GM18867 (cell line): Measurements from ENCODE around the gene WDR1.

Experiments used
- ATAC-seq: cut with Tn5 transposase; IDR thresholded peaks from one replicate; pipeline ENCODE4 v1.9.1; 2021; ENCODE audit warnings: mild to moderate bottlenecking, moderate library complexity; ENCODE audit not compliant: unreplicated experiment

The WDR1 gene, protein sequence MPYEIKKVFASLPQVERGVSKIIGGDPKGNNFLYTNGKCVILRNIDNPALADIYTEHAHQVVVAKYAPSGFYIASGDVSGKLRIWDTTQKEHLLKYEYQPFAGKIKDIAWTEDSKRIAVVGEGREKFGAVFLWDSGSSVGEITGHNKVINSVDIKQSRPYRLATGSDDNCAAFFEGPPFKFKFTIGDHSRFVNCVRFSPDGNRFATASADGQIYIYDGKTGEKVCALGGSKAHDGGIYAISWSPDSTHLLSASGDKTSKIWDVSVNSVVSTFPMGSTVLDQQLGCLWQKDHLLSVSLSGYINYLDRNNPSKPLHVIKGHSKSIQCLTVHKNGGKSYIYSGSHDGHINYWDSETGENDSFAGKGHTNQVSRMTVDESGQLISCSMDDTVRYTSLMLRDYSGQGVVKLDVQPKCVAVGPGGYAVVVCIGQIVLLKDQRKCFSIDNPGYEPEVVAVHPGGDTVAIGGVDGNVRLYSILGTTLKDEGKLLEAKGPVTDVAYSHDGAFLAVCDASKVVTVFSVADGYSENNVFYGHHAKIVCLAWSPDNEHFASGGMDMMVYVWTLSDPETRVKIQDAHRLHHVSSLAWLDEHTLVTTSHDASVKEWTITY

DNA sequence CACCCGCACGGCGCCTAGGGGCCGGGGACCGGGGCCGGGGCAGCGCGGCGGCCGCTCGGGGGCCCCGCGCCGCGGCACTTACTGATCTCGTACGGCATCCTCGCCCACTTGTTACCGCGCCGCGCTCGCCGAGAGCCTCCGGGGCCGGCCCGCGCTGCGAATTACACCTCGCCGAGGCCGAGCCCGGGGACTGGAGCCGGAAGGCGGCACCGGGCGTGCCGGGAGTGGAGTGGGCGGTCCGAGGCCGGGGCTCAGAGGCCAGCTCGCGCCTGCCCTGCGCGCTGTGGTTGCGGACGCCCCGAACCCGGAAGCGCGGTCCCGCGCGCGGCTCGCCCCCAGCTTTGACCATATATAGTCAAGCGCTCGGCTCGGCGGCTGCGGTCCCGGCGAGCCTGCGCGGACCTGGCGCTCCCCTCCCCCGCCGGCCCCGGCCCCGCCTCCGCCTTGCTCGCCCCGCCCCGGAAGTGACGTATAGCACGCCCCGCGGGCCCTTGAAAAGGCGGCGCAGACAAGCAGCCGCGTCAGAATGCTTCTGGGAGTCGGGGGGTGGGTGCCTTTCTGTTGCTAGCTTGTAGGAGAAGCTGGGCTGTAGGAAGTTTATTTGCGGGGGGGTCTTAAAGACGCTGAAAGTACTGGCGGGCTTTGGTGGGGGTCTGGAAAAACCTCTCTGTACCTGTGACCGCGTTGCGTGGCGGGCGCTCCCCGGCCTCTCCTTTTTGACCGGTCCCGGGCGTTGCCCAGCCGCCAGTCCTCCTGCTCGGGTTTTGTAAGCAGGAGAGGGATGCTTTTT, at the start of gene WDR1:
TSS of gene WDR1 (minus strand) at position 231 of the 790 bp plus-strand sequence. CDS start at position 98, 133 bp downstream.
- peak; percentile 92 for ATAC-seq

DNA sequence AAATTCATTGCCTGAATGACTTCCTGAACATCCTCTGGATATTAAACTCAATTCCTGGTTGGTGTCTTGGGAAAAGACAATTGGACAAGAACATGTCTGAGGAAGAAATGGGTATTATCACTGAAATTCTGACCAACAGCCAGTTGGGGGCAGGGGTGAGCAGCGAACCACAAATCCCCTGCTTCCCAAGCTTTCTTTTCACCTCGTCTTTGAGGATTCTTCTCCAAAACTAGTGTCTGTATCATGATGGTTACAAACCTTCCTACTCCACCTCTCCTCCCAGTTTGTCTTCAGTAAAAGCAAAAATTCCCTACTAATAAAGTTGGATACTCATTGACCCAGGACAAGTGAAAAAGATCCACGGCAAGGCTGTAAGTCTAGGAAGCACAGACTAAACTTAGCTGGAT, 48.3 kb upstream of the WDR1 start:
- no peak for ATAC-seq

DNA sequence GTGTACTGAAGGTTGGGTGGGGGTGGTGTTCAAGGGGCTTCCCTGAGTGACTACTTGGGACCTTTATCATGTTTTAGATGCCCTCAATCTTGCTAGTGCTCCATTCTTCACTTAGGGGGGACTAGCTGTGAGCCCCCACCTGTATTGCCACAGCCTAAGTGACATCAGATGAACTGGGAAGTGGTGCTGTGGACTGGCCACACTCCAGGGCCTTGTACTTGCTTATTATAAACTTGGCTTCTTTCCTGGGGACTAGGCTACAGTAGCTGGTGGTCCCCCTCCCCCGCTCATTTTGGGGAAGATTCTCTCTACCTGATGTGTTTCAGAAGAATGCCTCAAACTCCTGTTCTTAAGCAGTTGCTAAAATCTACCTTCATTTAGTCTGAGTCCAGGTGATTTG, 46.7 kb upstream of the WDR1 start:
- ATAC-seq: no peak

DNA sequence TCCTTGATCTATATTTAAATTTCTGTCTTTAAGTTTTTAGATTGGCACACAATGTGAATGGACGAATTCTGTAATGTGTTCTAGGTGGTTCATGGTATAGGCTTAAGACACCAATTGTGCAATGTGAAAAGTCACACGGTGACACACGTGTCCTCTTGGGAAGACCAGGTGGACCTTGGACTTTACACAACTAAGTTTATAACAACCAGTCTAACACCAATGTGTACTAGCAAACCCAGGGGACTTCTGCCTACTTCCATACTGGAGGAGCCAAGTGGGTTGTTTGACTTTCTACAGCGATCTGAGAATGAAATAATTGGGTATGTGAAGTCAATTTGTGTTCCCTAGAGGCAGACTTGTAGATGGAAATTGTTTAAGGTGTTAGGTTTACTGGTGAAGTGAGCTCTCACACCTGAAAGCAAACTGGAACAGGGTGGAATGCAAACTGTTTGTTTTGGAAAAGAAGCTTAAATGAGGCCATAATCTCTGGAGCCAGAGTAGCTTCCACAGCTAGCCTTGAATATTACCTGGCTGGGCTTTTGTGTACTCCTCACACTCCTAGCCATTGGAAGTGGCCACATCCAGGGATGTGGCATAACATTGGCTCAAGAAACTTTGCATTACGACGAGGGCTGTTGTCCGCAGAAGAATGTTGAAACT, 45.9 kb upstream of the WDR1 start:
- ATAC-seq: no peak

DNA sequence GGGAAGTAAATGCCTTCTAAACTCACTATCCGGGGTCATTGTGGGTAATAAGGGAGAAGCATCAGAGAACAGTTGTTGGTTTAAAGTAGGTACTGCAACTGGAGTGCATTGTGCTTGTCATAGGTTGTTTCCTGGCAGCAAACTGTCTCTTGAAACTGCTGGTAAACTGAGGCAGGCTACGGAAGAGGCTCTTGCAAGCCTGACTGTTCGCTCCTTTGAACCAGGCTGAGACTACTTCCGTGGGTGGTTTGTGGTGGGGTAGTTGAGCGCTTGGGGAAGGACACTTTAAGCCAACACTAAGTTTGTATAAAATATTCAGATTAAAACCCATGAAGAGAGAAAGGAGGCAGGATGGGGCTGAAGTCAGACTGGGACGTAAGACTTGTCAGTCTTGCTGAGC, 45.2 kb upstream of the WDR1 start:
- ATAC-seq: no peak

DNA sequence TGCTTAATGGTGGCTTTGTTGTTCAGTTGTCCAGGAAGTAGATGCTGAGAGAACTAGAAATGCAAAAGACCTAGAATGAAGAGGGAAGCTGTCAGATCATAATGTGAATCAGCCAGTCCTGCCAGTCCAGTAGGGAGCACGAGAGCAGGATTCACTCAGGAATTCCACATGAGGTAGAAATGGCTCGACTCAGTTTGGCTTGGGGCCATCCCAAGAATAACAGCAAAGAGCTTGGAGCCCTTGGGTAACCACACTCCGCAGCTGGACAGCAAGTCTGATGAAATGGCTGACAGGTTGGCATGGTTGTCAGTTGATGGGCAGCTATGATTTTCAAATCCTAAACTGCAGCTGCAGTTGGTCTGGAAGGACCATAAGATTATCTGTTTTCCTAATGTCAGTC, 44.5 kb upstream of the WDR1 start:
- ATAC-seq: no peak

DNA sequence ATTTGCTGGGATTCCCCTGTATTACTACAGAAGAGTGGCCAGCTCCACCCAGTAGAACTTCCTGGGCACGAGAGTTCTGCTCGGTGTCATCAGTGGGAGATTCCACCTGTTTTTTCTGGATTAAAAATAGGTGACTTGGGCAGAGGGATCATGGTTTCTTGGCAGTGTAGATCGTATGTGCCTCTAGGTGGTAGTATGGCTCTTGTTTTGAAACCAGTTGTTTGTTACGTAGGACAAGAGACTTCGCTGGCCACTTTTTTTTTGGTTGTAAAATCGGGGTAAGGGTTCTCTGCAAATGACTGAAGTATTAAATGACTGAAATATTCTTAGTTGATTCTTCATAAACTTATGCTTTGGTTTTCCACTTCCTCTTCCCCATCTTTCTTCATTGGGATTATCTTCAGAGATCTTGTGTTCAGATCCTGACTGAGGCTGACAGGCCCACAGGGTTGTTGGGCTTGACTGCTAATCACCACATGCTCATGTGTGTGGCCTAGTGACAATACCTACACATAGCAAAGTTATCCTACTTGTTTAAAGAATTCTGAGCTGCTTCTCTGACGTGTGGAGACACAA, 43.8 kb upstream of the WDR1 start:
- no peak for ATAC-seq

DNA sequence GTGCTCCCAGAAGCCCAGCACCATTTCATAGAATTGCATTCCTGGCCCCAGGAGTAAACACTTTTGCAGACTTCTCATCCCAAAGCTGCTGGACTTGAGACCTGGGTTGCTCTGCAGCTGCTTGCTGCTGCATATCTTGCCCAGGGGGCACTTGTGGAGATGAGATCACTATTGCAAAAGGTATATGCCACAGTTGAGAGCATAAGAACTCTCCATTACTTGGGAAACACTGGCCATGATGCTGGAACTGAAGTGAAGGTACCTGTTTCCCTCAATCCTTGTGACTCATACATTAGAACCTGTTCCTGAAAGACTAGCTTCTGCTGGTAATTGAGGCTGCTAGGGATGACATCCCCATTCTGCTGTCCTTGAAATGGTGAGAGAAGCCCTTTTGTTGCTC, 43.1 kb upstream of the WDR1 start:
- no peak for ATAC-seq

DNA sequence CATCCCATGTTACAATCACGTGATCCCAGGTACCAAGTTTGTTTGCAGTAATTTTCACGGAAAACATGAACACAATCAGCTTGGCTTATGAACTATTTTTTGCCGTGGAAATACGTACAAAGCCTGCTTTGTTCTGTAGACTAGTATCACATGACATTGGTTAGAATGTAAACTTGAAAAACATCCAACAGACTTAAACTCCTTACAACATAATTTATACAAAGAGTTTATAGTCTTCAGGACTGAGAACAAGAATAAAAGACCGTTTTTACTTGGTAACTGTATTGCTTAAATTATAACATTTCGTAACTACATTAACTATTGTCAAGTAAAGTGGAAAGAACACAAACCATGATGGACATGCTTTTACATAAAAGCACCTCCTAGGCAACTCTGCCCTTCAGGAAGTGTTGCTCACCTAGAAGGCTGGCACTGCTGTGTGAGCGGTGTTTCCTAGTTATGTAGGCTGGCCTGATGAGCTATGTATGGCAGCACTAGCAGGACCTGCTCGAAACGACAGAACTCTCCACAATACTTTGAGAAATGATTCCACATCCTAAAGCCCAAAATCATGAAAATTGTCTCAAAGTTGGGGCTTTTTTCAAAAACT, 41.8 kb upstream of the WDR1 start:
- ATAC-seq: no peak

DNA sequence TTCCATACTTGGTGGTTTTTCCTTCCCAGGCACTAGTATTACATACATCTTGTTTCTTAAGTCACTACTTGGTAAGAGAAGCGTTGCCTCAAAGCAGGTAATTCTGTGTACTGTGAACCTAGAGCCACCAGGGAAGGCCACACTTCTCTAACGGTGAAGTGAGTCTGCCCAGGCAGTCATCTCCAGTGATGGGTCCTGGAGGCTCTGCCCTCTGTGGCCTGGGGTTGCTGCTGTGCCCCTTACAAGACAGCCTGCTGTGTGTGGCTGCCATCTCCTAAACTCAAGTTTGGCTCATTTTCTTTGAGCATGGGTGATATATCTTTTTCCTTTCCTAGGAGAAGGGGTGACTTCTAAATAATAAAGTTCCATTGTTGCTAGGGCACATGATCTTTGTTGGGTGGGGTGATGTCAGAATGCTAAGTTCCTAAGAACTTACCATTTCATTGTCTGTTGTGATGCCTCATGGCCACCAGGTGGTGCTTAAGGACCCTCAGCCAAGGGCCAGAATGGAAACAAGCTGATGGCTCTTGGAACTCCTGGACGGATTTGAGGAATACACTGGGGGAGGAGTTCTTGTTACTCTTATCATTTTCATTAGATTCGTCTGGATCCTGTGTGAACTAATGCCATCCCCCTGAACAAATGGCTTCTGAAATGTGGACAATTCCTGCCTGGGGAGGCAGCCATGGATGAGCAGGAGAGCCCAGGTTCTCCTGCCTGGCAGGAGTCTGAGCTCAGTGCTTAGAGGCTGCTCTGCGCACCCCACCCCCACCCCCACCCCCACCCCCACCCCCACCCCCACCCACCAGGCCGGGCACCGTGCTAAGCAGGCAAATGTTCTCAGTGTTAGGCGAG, 41.1 kb upstream of the WDR1 start:
- ATAC-seq: peak; percentile 83

DNA sequence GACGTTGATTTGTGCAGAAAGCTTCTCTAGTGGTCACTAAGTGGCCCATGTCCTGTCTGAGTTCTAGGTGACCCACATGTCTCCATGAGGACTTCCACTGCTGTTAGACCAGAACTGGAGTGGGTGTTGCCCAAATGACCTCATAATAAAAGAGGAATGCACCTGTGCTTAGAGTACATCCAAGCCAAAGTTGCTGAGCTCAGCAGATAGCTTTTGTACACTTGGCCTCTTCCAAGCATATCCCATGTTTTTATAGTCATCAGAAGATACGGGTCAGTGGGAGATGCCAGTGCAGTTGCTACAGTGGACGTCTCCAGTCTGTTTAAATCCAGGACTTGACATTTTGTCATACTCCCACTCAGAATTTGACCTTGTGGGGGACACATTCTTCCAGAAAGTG, 37.6 kb upstream of the WDR1 start:
- ATAC-seq: no peak

DNA sequence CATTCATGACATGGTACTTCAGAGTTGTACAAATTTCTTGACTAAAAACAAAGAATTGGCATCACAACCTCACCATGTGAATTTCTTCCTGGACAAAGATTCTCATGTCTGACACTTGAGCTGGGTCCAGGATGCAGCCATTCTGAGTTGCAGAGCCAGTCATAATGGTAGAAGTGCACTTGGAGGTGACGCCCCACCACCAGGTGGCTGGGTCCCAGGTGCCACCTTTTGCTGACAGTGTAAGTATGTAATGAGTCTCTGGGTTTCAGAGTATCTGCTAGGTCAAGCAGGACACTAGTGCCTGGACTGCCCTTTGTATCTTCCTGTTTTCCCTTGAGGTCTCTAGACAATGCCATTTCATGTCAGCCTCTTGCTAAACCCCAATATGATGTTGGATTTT, 36.6 kb upstream of the WDR1 start:
- ATAC-seq: no peak

DNA sequence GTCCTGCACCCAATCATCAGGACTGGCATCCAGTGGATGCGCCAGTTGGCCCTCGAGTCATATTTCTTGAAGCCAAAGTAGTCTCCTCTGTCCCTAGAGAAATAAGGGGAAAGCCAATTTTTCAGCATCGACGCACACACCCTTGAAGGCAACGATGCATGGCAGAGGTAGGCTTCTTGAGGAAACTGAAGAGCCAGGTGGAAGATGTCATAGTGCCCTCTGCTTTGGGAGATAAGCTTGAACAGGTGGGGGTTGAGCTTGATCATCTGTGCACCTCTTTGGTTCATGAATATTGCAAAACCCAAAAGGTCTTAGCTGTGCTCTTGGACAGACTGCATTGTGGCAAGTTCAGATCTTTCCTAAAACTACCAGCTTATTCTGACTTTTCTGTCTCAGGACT, 34.6 kb upstream of the WDR1 start:
- ATAC-seq: peak; percentile 45

DNA sequence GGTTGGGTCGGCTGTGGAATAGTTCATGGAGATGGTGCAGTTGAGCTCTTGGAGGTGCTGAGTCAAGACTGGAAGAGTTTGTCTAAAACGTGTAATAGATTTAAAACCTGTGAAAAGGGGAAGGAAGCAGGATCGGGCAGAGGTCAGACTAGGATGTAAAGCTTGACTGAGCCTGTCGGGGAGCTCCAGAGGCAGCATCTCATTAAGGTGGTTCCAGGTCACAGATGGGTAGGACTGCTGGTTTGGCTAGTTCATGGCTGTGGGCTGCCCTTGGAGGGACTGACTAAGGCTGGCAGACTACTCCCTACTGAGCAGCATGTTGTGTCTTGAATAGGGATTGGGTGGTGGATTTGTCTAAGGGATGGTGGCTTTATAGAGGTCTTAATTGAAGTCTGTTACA, 28.4 kb upstream of the WDR1 start:
- ATAC-seq: no peak

DNA sequence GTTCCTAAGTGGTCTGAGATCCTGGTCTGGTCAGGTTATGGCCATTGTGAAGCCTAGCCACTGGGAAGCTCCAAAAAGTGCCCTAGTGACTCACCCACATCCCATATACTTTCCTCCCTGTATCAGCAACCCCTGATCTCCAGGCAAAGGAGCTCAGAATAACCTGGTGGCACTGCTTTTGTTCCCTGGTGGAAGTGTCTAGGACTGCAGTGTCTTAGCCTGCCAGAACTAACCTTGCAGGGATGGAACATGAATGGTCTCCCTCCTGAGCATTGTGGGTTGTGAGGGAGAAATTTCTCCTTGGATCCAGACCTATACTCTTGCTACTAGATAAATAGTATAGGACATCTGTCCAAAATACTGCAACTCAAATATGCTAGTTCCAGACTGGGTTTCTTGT, 27.9 kb upstream of the WDR1 start:
- ATAC-seq: no peak

DNA sequence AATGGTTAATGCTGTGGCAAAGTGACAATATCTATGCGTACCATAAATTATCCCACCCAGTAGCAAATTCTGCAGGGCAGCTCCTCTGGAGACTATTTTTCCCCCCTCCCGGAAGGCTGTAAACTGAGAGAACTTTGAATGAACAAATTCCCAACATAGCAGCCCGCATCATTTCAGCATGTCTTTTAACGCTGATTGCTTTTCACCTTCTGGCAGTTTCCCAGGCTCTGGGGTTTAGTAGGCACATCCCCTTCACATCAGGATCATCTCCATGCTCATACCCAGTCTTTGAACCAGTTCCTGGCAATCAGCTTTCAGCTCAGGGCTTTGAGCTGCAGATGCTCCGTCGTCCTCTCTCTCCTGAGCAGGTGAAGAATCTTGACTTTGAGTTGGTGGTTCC, 26.6 kb upstream of the WDR1 start:
- no peak for ATAC-seq

DNA sequence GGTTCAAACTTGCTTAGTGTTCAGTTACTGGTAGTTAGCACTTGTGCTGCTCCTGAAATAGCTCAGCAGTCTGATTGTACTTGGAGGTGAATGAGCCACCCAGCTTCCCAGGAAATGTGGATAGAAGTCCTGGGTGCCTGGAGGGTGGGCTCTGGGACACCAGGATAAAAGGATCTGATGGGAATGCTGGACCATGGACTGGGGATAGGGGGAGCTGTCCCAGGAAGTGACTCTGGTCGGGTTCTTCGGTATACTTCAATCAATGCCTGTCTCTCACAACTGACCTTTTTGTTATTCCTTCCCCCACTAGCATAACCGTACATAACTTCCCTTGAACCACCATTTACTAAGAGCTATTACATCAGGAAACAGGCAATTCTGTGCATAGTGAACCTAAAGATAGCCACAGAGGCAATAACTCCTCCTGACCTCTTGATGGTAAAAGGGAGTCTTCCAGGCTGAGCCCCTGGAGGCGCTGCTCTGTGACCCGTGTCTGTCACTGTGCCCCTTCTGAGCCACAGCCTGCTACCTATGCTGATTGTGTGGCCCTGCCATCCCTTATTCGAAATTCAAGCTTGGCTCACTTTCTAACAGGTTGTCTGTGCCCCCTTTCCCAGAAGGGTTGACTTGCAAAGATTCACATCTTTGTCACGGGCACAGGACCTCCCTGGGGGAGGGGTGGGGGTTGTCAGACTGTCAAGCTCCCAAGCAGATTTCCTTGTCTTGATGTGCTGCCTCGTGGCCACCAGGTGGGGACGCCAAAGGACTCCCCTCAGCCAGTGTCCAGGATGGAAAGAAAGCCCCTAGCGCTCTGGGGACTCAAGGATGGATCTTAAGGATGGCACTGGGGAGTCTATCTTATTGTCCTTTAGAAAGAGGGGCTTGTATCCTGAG, 24.5 kb upstream of the WDR1 start:
- no peak for ATAC-seq

DNA sequence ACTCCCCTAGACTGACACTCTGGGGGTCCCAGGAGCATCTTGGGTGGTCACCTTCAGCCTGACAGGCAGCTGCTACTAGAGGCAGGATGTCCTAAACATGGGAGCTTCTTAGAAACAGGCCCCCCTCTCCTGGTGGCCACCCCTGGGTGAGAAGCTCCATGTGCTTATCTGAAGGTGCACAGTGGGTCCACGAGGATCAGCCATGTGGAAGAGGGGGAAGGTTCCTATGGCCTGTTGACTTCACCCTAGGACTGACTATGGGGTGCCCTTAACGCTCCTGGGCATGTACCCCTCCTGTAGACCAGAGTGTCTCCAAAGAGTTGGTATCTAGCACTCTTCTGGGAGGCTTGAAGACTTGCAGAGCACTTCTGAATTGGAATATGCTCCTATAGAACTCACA, 22.9 kb upstream of the WDR1 start:
- ATAC-seq: no peak

DNA sequence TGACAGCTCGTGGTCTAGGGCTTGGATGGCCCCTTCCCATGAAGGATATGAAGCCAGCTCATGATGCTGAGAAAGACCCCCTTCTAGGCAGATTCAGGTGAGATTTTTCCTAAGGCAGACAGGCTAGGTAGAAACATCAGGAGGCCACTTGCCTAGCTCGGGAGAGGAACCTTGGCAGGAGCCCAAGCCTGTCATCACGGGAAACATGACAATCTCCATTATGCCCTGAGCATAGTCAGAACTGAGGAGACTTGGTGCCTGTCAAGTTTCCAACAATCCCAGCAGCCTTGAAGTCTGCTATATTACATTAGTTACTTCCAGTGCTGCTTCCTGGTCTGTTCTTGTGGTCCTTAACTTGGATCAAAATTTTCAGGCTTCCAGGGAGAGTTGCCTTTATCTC, 18.7 kb upstream of the WDR1 start:
- ATAC-seq: no peak
